ENCODE results near the gene CHST8. TPM values are rescaled to one million over a fixed set of nuclear protein-coding genes. Genes with fewer than 3 reads are reported as not detected.

Gene CHST8
- polyA plus RNA-seq, 1 experiment, result not detected

DNA sequence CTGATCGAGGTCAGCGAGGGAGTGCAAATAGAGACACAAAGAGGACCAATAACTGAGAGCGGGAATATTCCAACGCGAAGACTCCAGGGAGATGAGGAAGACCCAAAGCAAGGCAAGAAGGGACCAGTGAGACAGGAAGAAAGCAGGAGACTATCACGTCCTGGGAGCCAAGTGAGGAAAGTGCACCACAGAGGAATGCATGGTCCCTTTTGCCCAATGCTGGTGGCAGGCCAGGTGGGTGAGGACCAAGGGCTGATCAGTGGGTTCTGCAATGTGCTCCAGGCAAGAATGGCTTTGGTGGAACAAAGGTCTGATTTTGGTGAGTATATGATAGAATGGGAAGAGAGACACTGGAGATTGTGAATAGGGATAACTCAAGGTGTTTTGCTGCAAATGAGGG lies 25.4 kb downstream of the CHST8 start:
- no peak overlapping the region for H3K4me3 ChIP-seq (ENCODE audit: low read depth, low read length)
- DNase-seq (ENCODE audit: low read depth, low spot score), result no peak
- POLR2A ChIA-PET, result no interaction called here
- H3K27me3 ChIP-seq (ENCODE audit: control insufficient read depth, insufficient read depth, low read length), result no peaks in the 10 kb centered on the region
- TF ChIP-seq, protein P1, sequence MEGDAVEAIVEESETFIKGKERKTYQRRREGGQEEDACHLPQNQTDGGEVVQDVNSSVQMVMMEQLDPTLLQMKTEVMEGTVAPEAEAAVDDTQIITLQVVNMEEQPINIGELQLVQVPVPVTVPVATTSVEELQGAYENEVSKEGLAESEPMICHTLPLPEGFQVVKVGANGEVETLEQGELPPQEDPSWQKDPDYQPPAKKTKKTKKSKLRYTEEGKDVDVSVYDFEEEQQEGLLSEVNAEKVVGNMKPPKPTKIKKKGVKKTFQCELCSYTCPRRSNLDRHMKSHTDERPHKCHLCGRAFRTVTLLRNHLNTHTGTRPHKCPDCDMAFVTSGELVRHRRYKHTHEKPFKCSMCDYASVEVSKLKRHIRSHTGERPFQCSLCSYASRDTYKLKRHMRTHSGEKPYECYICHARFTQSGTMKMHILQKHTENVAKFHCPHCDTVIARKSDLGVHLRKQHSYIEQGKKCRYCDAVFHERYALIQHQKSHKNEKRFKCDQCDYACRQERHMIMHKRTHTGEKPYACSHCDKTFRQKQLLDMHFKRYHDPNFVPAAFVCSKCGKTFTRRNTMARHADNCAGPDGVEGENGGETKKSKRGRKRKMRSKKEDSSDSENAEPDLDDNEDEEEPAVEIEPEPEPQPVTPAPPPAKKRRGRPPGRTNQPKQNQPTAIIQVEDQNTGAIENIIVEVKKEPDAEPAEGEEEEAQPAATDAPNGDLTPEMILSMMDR (IDR thresholded peaks at IDR 0.05; ENCODE audit: low read depth, low read length), result no peak
- H3K27ac ChIP-seq (ENCODE audit: low read depth, low read length), result no peak overlapping the region
- H3K9me3 ChIP-seq (ENCODE audit: control insufficient read depth, insufficient read depth, low read length), result no peaks in the 10 kb centered on the region
- CTCF ChIA-PET, result no interaction called here

DNA sequence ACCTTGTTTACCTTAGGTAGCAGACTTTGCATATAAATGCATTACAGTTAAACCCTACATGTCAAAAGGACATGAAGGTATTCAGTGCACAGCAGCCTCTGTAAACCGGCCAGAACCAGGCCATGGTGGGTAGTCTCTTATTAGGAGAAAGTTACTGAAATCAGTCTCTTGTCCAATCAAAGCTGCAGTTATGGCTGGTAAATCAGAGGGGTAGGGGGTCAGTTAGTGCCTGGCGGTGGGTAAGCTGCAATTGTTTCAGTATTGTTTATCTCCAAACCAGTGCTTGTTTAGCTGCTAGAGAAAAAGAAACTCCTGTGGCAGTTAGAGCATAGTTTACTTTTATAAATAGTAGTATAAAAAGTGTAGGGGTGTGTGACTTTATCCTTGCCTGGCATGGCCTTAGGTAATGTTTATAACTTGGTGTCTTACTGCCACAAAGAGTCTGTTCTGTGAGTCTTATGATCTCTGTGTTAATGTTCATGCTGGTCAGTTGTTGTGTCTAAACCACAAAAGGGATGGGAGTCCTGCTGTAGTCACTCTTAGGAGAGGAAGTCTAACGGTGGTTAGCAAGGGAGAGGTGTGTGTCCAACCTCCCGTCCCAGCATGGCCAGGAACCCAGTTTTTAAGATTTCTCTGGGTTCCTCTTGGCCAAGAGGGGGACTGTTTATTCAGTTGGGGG lies 28.0 kb downstream of the CHST8 start:
- Histone ChIP-seq H3K4me3 (ENCODE audit: low read depth, low read length) (no peak overlapping the region), H3K9me3 (ENCODE audit: control insufficient read depth, insufficient read depth, low read length) (no peaks in the 10 kb centered on the region), H3K27me3 (ENCODE audit: control insufficient read depth, insufficient read depth, low read length) (peaks cover 3% of the 10 kb centered on the region), H3K27ac (ENCODE audit: low read depth, low read length) (no peak overlapping the region)
- TF ChIP-seq, protein P1 (IDR thresholded peaks at IDR 0.05; ENCODE audit: low read depth, low read length), result no peak
- CTCF ChIA-PET, result interaction anchor here (0.5 kb wide), 1 partner anchor 466 kb away, joined by 10 read pairs; no protein-coding TSS in a partner anchor
- POLR2A ChIA-PET, result no interaction called here
- no peak for DNase-seq (ENCODE audit: low read depth, low spot score)

DNA sequence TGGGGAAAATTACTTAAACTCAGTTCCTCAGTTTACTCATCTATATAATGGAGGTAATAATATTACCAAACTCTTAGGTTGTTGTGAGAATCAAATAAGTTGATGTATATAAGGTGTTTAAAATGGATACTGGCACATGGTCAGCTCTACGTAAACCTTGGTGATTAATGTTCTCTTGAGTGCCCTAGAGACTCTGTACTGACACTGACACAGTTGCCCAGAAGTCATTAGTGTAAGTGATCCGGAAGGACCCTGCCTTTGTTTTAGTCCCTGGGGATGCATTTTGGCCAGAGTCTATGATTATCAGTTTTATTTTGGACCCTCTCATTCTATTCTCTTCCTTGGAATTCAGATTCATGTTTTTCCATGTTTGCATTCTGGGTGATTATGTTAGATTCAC lies 31.9 kb downstream of the CHST8 start:
- no peak for DNase-seq (ENCODE audit: low read depth, low spot score)
- ChIA-PET CTCF (no interaction called here), POLR2A (no interaction called here)
- H3K9me3 ChIP-seq (ENCODE audit: control insufficient read depth, insufficient read depth, low read length), result no peaks in the 10 kb centered on the region
- no peak overlapping the region for H3K4me3 ChIP-seq (ENCODE audit: low read depth, low read length)
- H3K27me3 ChIP-seq (ENCODE audit: control insufficient read depth, insufficient read depth, low read length), result peaks cover 3% of the 10 kb centered on the region
- TF ChIP-seq, protein P1 (IDR thresholded peaks at IDR 0.05; ENCODE audit: low read depth, low read length), result no peak
- H3K27ac ChIP-seq (ENCODE audit: low read depth, low read length), result no peak overlapping the region

DNA sequence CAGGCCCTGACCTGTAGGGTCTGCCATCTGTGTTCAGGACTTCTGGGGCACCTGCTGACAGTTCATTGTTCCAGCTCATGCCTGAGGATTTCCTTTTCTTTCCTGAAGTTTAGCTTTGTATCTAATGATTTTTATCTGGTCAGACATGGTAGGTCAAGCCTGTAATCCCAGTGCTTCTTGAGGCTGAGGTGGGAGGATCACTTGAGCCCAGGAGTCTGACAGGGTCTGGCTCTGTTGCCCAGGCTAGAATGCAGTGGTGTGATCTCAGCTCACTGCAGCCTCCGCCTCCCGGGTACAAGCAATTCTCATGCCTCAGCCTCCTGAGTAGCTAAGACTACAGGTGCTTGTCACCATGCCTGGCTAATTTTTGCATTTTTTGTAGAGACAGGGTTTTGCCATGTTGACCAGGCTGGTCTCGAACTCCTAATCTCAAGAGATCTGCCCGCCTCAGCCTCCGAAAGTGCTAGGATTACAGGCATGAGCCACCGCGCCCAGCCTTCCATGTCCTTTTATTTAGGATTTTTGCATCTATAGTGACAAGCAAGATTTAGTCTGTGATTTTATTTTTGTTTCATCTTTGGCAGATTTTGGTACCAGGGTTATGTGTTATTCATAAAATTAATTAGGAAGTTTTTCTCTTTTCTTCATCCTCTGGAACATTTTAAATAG lies 33.2 kb downstream of the CHST8 start:
- ChIA-PET CTCF (no interaction called here), POLR2A (no interaction called here)
- no peaks in the 10 kb centered on the region for H3K9me3 ChIP-seq (ENCODE audit: control insufficient read depth, insufficient read depth, low read length)
- no peak for DNase-seq (ENCODE audit: low read depth, low spot score)
- H3K27ac ChIP-seq (ENCODE audit: low read depth, low read length), result no peak overlapping the region
- H3K27me3 ChIP-seq (ENCODE audit: control insufficient read depth, insufficient read depth, low read length), result peaks cover 3% of the 10 kb centered on the region
- TF ChIP-seq, protein P1 (IDR thresholded peaks at IDR 0.05; ENCODE audit: low read depth, low read length), result no peak
- no peak overlapping the region for H3K4me3 ChIP-seq (ENCODE audit: low read depth, low read length)

DNA sequence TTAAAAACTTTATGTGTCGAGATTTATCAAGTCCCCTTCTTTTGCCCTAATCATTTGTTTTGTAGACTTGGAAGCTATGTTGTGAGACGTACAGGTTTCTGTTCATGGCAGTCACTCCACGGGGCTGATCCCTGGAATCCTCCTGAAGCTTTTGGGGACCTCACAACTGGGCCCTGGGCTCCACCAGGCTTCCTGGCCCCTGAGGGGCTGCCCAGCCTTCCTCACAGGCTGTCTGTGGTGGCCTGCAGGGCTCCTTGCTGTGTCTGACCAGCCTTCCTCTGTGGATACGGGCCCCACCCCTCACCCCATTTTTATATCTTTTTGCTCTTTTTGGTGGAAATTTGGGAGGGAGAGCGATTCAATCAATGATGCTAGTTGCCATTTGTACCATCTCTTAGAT lies 38.1 kb downstream of the CHST8 start:
- POLR2A ChIA-PET, result no interaction called here
- H3K9me3 ChIP-seq (ENCODE audit: control insufficient read depth, insufficient read depth, low read length), result no peaks in the 10 kb centered on the region
- TF ChIP-seq, protein P1 (IDR thresholded peaks at IDR 0.05; ENCODE audit: low read depth, low read length), result no peak
- CTCF ChIA-PET, result no interaction called here
- DNase-seq (ENCODE audit: low read depth, low spot score), result no peak
- H3K27me3 ChIP-seq (ENCODE audit: control insufficient read depth, insufficient read depth, low read length), result no peaks in the 10 kb centered on the region
- no peak overlapping the region for H3K4me3 ChIP-seq (ENCODE audit: low read depth, low read length)
- H3K27ac ChIP-seq (ENCODE audit: low read depth, low read length), result no peak overlapping the region

All from AG04450 (cell line).